ENCODE data around the gene PEAK1.

- no peak for TF ChIP-seq CTCF (IDR thresholded peaks at IDR 0.05)
- no peak for TF ChIP-seq POLR2A (IDR thresholded peaks at IDR 0.05)
These were observed 184.3 kb downstream of the PEAK1 start for GRCh38 chr15:77235566-77235965.

Measured in vagina (tissue), 2 donors.